ENCODE measurements around the gene PAXIP1. TPM values are rescaled to one million over a fixed set of nuclear protein-coding genes. Genes with fewer than 3 reads are reported as not detected.

The PAXIP1 gene
- total RNA-seq, 4 donors from 2014 or later, result 6.5 to 9.0 (median 7.7) TPM

DNA sequence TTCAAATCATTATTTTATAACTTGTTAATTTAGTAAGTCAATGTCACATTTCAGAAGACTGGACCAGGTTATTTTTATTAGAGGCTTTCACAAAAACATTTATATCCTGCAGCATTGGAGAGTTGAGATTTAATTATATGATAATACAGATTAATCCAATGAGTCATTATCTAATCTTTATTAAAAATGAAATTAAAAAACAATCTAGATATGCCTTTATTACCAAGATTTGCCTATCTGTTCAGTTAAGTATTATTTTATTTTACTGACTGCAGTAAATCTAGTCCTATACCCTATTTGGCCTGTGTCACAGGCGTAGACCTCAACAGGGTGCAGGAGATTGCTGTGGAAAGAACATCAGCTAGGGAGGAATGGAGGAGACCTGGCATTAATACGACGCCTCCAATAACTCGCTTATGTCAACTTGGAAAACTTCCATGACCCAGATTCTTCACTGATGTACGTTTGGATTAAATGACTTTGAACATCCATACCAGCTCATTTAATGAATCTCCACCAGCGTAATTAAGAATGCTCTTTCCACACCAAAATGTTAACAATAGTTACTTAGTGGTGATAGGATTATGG, 18.2 kb downstream of the PAXIP1 start:
- TF ChIP-seq, protein P1, sequence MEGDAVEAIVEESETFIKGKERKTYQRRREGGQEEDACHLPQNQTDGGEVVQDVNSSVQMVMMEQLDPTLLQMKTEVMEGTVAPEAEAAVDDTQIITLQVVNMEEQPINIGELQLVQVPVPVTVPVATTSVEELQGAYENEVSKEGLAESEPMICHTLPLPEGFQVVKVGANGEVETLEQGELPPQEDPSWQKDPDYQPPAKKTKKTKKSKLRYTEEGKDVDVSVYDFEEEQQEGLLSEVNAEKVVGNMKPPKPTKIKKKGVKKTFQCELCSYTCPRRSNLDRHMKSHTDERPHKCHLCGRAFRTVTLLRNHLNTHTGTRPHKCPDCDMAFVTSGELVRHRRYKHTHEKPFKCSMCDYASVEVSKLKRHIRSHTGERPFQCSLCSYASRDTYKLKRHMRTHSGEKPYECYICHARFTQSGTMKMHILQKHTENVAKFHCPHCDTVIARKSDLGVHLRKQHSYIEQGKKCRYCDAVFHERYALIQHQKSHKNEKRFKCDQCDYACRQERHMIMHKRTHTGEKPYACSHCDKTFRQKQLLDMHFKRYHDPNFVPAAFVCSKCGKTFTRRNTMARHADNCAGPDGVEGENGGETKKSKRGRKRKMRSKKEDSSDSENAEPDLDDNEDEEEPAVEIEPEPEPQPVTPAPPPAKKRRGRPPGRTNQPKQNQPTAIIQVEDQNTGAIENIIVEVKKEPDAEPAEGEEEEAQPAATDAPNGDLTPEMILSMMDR (IDR thresholded peaks at IDR 0.05 in 4 of 5, conservative IDR thresholded peaks at IDR 0.05 in 1 of 5), result no peak
- Histone ChIP-seq H3K4me3 (no peak overlapping the region), H3K36me3 (no peaks in the 10 kb centered on the region), H3K27ac (no peak overlapping the region), H3K9me3 (no peaks in the 10 kb centered on the region), H3K4me1 (peaks cover 7 to 9% of the 10 kb centered on the region in 2 donors), H3K27me3 (no peaks in the 10 kb centered on the region)
- DNase-seq (no peak), ATAC-seq (peak in 1 of 2 donors; percentile 33)
- intact Hi-C loops (cut with DNase I; ENCODE audit: low total_unique reads), result no loop called here
- in situ Hi-C loops (cut with MboI; ENCODE audit: low sequenced_read_pairs in 4 of 4), result no loop called here

DNA sequence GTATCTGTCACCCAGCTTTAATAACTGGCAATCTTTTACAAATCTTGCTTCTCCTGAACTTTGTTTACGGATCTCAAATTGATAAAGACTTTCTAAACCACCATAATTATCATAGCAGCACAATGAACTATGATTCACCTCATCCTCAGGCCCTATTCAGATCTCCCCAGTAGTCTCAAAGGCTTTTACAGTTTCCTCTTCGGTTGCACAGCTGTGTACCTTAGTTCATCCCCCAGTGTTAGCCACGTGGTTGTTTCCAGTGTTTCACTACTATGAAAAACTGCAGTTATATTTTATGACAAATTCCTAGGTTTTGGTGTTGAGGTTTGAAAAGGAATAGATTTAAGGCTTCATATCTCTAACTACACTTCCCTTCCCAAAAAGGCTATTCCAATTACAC, 24.9 kb downstream of the PAXIP1 start:
- no peak for TF ChIP-seq POLR2A (IDR thresholded peaks at IDR 0.05)
- TF ChIP-seq, protein P1 (IDR thresholded peaks at IDR 0.05 in 4 of 5, conservative IDR thresholded peaks at IDR 0.05 in 1 of 5), result no peak
- in situ Hi-C loops (cut with MboI; ENCODE audit: low sequenced_read_pairs in 4 of 4), result no loop called here

DNA sequence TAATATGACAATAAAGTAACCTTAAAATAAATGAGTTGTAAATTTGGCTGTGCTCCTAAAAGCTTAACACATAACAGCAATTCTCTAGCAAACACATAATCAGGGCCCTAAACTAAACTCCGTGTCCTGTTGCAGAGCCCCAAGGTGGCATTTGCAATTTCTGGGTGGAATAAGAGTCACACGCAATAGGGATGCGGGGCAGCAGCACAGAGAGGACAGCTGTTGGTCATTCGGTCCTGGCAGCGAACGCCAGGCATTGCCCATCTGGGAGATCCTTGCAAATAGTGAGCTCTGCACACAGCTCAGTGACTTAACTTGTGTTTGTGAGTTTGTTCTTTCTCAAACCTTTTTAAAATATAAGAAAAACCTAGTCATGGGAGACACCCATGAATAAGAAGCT, 25.7 kb downstream of the PAXIP1 start:
- H3K9me3 ChIP-seq, result no peaks in the 10 kb centered on the region
- no peaks in the 10 kb centered on the region for H3K27me3 ChIP-seq
- in situ Hi-C loops (cut with MboI; ENCODE audit: low sequenced_read_pairs in 4 of 4), result no loop called here
- no peak overlapping the region for H3K4me3 ChIP-seq
- H3K27ac ChIP-seq, result no peak overlapping the region
- DNase-seq (no peak), ATAC-seq (no peak)
- no peaks in the 10 kb centered on the region for H3K4me1 ChIP-seq
- intact Hi-C loops (cut with DNase I; ENCODE audit: low total_unique reads), result no loop called here
- H3K36me3 ChIP-seq, result no peaks in the 10 kb centered on the region
- no peak for TF ChIP-seq POLR2A (IDR thresholded peaks at IDR 0.05)
- TF ChIP-seq, protein P1 (IDR thresholded peaks at IDR 0.05 in 4 of 5, conservative IDR thresholded peaks at IDR 0.05 in 1 of 5), result no peak

More for the DNA sequence above, 24.9 kb downstream of the PAXIP1 start:
- DNase-seq, result no peak
- intact Hi-C loops (cut with DNase I; ENCODE audit: low total_unique reads), result no loop called here
- H3K9me3 ChIP-seq, result no peaks in the 10 kb centered on the region
- H3K27ac ChIP-seq, result no peak overlapping the region
- H3K36me3 ChIP-seq, result no peaks in the 10 kb centered on the region
- no peak overlapping the region for H3K4me3 ChIP-seq
- no peaks in the 10 kb centered on the region for H3K4me1 ChIP-seq
- no peaks in the 10 kb centered on the region for H3K27me3 ChIP-seq
- ATAC-seq, result no peak

DNA sequence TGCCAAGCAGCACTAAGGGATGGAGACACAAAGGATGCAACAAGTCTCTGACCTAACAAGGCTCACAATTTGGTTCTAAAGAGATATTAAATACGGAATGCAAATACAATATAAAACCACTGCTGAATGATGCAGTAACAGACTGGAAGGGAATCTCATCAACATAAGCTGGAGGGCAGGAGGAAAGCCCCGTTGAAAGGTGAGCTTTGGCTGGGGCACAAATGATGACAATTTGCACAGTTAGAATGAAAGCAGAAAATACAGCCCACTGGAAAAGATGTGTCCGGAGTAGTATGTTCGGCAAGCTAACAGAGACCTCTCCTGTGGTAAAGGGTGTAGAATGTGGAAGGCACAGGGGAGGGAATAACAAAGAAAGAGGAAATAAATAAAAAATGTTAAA, 26.1 kb downstream of the PAXIP1 start:
- H3K27ac ChIP-seq, result no peak overlapping the region
- no peaks in the 10 kb centered on the region for H3K27me3 ChIP-seq
- in situ Hi-C loops (cut with MboI; ENCODE audit: low sequenced_read_pairs in 4 of 4) (no loop called here), intact Hi-C loops (cut with DNase I; ENCODE audit: low total_unique reads) (no loop called here)
- H3K36me3 ChIP-seq, result no peaks in the 10 kb centered on the region
- ATAC-seq (no peak), DNase-seq (no peak)
- no peaks in the 10 kb centered on the region for H3K9me3 ChIP-seq
- no peak overlapping the region for H3K4me3 ChIP-seq
- no peaks in the 10 kb centered on the region for H3K4me1 ChIP-seq
- TF ChIP-seq, protein P1 (IDR thresholded peaks at IDR 0.05 in 4 of 5, conservative IDR thresholded peaks at IDR 0.05 in 1 of 5), result no peak
- no peak for TF ChIP-seq POLR2A (IDR thresholded peaks at IDR 0.05)

DNA sequence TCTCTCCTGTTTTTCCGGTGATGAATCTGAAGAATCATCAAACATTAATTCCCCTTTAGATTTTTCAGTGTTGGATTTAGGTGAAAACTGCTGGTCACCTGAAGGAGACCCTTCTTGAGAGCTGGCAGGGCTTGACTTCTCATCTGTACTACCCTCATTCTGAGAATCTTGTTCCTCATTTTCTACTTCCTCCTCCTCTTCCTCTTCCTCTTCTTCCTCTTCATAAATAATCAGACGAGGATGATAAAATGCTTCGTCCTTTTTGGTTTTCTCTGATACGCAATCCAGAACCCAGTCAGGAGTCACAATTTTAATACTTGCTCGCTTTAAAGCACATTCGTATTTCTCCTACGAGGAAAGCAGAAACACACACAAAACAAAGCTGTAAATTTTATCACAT, 26.9 kb downstream of the PAXIP1 start:
- no peak overlapping the region for H3K27ac ChIP-seq
- no peak for TF ChIP-seq POLR2A (IDR thresholded peaks at IDR 0.05)
- TF ChIP-seq, protein P1 (IDR thresholded peaks at IDR 0.05 in 4 of 5, conservative IDR thresholded peaks at IDR 0.05 in 1 of 5), result no peak
- in situ Hi-C loops (cut with MboI; ENCODE audit: low sequenced_read_pairs in 4 of 4), result no loop called here
- no peaks in the 10 kb centered on the region for H3K4me1 ChIP-seq
- no peaks in the 10 kb centered on the region for H3K9me3 ChIP-seq
- intact Hi-C loops (cut with DNase I; ENCODE audit: low total_unique reads), result no loop called here
- no peak overlapping the region for H3K4me3 ChIP-seq
- no peaks in the 10 kb centered on the region for H3K27me3 ChIP-seq
- DNase-seq (no peak), ATAC-seq (no peak)
- no peaks in the 10 kb centered on the region for H3K36me3 ChIP-seq
